Left forelimb (tissue), 1 donor: ENCODE data around the gene CYP46A1.

Experiments used
- DNase-seq: peaks from one replicate; pipeline ENCODE4 v3.0.0-alpha.2; 2018; ENCODE audit warnings: low spot score

Gene CYP46A1

DNA sequence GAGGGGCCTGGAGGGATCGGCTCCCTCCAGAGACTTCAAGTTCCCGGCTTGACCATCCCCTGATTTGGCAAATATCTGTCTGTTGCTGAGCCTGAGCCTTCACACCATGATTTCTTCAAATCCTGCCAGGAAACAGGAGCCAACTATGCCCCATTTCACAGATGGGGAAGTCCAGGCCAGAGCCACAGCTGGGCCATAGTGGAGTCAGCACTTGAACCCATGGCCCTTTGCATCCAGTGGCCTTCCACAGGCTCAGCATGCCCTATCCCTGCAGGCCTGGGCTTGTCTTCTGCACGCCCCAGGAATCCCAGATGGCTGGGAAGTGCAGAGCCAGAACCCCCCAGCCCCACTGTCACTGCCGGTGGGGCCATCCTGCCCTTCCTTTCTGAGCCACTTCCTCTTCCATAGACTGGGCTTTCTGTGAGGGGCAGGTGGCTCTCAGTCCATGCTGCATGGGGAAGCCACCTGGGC, 44.9 kb downstream of the CYP46A1 start:
- peak; percentile 46 for DNase-seq

DNA sequence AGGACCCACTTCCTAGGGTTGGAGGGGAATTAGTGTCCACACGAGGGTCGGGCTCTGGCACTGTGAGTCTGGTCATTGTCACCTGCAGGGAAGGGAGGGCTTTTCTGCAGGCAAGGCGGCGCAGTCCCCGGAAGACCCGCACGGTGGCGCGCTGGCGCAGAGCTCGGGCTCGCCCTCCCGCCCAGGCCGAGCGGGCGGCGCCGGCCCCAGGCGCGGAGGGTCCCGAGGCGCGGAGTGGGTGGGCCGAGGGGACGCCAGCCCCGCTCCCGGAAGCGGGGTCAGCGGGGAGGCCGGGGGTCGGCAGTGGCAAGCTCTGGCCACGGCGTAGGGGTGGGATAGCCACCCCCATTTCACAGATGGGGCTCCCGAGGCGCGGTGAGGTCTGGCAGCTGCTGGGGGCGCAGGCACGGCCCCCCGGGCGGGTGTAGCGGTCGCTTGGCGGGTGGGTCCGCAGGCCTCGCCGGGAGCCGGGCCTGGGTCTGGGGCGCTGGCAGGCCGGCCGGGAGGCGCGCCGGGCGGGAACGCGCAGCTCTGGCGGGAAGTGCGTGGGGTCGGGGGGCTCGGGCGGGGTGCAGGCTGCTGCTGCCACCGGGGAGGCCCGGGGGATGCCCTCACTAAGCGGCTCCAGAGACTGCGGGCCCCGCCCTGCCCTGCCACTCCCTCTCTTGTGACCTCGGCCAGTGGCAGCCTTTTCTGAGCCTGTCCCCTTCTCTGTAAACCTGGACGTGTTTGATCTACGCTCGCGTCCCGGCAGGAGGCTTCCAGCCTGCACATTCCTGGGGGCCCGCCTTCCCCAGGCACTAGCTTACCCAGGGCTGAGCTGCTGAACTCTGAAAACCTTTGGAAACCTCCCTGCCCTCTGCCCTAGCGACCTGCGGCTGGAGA, 46.1 kb downstream of the CYP46A1 start:
- peak; percentile 87 for DNase-seq

DNA sequence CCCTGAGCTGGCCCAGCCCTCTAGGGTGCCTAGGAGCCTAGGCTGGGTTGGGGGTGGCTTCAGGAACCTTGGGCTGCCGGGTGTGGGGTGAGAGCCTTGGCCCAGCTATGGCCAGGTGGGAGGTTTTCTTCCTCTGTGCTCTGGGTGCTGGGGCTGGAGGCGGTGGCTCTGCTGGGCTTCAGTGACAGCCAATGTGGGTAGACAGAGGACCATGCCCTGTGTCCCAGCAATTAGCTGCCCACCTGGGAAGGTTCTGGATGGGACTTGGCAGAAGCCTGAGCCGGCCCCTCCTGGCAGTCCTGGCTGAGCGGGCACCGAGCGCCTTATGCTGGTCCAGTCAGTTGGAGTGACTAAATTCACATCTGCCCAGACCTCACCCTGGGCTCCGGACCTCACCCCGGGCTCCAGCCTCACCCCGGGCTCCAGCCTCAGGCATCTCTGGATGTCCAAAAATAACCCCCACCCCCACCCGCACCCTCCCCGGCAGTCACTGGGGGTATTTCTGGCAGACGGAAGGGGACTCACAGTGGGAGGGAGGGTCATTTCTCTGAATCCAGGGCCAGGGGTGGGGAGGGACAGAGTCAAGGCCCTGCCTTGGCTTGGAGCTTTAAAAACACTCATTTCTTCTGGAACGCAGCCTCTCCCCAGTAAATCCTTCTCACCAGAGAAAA, 46.9 kb downstream of the CYP46A1 start:
- peak; percentile 70 for DNase-seq

DNA sequence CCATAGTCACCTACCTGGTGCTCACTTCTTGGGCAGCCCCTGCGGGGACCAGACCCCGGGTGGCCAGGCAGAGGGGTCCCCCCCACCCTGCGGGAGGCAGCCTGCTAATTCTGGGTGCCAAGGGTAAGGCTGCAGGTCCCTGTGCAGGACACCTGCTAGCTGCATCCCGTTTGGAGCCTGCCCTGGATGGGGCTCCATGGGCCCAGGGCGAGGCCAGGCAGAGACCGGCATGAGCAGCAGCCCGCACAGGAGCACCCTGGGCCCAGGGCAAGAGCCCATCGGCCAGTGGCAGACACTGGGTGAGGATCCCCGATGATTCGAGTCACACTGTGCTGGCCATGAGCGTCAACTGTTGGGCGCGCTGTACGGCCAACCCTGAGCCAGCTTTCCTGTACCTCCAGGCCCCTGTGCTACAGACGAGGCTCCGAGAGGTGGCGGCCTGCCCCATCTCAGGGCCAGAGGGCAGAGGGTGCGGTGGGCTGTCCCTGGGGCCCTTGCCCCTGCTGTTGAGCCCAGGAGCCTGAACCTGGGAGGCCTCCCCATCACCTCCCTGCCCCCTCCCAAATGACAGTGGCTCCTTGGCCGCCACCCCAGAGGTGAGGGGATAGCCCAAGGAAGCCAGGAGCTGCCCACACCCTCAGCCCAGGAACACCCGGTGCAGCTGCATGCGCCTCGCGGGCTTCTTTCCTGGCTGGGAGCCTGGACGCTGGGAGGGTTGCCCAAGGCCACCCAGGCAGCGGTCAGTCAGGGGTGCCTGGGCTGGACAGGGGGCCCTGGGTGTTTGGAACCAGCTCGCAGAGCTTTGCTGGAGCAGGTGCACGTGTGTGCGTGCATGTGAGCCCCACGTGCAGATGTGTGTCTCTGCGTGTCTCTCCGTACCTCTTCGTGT, 47.7 kb downstream of the CYP46A1 start:
- peak; percentile 64 for DNase-seq

DNA sequence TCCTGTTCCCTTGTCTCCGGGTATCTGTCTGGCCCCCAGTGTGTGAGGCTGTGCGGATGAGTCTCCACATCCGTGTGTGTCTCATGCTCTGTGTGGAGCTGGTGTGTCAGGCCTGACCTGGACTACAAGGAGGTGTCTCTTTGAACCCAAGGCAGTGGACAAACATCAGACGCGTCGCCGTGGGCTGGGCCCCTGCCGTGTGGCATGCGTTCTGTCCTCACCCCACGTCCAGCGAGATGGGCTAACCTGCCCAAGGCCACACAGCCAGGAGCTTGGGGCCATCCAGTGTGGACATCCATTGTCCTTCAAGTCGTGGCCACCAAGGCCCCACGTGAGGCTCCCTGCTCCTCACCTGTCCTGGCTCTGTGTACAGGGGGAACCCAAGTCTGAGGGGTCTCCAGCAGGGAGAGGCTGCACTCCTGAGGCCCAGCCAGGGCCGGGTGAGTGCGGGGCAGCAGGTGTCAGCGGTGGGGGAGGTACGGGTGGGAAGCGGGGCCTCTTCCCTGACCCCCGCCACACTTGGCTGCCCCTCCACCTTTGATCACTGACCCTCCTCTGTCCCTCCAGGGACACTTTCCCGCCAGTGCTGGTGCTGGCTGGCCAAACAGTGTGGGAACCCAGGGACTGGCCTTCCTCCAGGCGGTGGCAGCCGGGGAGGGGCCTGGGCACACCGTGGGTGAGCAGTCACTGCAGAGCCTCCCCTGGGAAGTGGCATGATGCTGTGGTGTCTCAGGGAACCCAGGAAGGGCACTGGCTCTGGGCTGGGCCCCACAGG, 48.5 kb downstream of the CYP46A1 start:
- DNase-seq, result peak; percentile 54

DNA sequence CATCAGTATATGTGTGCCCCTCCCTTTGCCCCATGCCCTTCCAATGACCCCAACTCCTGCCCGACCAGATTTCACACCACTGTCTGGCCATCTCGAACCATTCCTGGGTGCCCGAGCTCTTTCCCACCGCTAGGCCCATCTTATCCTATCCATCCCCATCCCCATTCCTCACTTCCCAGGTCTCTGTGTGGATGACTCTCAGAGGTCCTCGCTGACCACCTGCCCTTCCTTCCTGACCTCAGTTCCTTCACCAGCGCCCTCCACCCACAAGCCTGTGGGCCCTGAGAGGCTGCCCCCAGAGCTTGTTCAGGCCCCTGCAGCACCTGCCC, 49.1 kb downstream of the CYP46A1 start:
- DNase-seq, result no peak

DNA sequence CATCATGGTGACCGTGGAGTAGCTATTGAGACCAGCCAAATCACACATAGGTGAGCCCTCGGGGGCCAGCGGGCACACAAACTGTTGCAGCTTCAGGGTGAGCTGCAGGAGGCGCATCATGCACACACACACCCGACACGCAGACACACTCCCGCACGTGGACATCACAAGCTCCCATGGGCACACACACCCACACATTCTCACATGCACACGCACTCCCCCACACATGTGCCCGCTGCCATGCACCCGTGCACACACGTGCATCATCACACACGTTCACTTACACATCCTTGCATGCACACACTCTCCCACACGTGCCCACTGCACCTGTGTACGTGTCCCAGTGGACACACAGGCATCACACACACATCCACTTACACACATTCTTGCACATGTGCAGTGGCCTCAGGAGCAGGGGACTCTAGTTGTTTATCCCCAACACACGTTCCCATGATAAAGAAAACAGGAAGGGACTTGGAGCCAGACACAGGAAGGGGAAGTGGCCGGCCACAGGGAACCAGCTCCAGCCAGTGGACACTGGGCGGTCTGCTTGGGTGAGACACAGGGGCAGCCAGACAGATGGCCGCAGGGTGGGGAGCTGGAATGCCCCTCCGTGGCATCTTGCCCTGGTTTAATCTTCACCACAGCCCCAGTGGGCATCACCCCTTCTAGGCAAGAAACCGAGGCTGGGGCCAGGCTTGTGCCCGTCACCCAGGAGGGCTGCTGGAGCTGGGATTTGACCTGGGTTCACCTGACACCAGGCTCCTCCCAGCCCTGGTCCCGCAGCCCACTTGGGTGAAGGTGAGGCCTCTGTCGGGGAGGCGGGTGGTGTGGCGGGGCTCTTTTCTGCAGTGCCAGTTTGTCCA, 49.7 kb downstream of the CYP46A1 start:
- peak; percentile 64 for DNase-seq

DNA sequence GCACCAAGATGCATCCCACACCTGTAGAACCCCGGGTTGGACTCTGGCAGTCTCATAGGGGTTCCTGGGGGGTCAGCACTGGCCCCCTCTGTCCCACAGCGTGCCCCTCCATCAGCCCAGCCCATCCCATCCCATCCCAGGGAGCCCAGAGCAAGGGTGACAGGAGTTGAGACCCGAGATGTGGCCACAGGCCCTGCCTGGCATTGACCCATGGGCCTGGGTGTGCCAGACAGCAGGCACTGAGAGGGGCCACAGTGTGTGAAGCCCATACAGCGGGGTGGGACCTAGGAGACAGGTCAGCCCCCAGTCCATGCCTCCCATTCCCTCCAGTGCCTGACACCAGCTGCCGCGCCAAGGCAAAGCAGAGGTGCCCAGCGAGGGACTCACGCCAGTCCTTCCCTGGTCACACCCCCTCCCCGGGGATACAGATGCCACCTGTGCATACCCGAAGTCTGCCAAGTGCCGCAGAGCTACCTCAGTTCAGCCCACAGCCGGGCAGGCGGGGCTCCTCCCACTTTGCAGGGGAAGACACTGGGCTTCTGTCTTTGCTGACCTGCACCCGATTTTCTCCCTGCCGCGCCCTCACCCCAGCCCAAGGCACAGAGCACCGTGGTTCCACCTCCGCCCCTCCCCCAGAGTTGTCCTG, 50.4 kb downstream of the CYP46A1 start:
- peak; percentile 61 for DNase-seq

DNA sequence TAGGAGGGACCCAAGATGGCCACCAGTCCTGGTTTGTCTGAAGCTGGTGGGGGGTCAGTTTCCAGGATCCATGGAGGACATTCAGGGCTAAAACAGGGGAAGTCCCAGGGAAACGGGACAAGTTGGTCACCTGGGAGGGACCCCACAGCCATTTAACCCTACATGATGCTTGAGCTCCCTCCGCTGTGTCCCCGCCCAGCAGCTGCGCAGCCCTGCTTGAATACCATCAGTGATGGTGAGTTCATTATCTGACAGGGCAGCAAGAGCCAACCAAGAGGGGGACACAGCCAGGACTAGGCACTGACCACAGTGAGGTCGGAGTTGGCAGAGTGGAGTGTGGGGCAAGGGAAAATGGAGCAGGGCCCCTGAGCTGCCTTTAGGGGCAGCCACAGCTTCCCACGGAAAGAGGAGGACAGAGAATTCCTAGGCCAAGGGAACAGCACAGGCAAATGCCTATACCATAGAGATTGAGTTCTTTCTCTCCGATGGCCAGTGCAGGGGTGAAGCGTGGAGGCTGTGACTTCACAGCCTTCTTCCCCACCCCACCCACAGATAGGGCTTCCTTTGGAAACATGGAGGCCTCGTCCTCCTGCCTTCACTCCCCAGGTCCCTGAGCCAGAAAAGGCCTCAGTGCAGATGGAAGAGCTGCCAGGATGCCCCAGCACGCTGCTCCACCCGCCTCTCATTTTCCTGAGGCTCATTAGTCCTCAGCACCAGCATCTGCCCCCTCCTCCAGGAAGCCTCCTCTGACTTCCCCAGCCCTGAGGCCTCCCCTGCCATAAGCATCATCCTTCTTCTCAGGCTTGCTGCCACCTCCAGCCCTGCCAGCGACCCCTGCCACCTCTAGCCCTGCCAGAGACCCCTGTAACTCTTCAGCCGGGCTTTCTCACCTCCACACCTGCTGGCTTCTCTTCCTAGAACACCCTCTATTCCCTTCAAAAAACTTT, 51.4 kb downstream of the CYP46A1 start:
- DNase-seq, result no peak

DNA sequence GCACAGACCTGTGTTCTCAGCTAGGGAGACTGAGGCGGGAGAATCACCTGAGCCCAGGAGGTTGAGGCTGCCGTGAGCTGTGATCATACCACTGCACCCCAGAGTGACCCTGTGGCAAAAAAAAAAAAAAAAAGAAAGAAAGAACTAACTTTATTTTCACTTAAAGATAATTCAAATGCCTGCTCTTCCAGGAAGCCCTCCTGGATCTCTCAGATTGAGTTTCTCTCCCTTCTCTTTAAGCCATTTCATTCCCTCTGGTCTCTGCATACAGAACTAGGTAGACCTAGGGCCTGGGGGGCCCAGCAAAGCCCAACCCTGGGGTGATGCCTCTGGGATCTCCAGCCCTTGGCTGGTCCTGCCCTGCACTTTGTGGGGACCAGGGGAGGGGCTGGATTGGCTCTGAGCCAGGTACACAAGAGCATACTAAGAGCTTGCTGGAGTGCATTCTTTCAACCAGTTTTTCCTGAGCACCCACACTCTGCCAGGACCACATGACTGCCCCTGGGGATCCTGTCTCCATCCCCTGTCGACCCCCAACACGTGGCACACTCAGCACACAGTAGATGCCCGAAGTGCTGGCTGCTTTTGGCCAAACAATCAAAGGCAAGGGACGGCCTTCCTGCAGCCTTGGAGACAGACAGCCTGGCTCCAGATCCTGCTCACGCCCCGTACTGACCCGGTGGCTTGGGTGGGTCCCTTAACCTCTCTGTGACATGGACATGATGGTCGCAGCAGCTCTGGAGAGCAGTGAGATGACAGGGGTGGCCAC, 52.7 kb downstream of the CYP46A1 start:
- no peak for DNase-seq

DNA sequence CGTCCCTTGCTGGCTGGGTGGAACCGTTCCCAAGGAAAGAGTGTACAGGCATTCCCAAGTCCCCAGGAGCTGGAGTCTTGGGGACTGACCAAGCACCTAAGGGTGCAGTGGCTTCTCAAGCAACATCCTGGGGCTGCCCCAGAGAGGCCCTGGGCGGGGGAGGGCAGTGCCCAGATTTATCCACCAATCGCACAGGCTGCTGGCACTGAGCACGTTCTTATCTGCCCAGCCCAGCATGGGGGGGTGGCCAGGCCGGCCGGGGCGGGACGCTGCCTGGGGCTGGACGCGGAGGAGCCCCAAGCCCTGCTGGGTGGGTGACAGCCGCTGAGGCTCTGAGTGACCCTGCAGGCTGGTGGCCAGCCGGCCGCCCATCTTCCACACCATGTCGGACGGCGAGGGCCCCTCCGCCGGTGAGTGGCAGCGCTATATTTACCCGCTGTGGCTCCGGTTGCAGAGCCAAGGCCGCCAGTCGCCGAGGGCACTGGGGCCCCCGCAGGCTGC, 53.4 kb downstream of the CYP46A1 start:
- DNase-seq, result no peak

DNA sequence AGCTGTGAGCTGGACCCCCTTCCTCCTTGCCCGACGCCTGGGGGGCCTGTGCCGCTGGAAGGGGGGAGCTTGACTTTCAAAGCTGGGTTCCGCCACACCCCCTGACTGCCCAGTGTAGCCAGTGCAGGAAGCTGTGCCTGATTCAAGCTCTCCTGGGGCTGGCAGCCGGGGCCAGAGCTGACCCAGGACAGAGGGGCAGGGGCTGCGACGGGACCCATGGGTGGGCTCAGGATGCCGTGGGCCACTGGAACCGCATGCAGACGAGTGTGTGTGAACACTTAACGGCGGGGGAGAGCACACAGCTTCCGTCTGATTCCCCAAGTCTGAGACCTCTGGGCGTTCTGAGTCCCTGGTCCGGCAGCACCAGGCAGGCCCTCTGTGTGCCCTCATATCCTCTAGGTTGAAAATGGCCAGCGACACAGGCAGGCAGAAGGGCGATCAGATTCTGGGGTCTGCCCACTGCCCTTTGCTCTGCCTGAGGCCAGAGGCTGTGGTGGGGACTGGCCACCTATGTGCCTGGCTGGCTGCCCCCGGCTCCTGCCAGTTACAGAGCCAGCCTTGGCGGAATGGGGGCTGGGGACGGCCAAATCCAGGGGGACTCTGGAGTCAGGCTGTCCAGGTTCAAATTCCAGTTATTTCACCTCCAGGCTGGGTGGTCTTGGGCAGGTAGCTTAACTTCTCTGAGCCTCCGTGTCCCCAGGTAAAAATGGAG, 54.0 kb downstream of the CYP46A1 start:
- DNase-seq, result no peak

DNA sequence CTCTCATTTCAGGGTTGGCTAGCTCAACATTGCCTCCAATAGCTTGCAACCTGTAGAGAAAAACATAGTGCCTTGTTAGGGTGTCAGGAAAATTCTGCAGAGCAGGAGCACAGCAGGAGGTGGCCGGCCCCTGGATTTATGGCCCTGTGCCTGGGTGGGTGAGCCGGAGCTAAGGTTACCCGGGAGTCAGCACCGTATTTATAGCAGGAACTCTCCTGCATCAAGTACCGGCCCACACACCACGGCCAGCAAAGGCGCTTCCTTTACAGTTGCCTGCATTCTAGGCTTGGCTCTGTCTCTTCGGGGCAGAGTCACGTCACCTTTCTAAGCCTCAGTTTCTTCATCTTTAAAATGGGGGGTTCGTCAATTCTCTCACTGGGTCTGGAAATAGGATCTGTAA, 56.3 kb downstream of the CYP46A1 start:
- DNase-seq, result no peak

DNA sequence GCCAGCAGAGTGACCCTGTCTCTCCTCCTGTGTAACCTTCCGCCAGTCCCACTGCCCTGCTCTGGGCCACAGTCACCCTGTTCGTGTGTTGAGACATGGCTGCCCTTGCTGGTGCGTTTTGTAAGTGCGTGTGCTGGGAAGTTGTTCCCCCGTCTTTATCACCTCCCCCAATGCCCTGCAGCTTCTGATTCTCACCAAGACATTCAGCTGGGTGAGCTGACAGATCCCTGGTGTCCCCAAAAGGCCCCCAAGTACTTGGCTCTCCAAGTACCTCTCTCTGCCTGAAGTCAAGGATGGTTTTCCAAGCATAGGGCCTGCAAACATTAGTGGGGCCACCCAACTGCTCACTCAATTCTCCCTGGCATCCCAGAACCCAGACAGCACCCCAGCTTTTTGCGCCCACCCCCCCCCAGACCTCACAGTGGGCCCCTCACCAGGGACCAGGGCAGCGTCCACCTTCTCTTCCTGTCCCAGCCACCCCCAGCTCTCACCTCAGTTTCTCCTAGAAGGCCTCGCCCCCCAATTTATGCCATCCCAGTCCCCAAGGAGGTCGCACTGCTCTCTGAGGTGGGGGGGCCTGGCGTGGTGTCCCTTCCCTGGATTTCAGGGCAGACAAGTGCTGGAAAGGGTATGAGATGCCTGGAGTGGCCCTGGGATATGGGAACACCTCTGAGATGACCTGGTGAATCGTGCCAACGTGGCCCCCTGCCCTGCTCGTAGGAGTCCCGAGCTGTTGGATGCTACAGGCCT, 57.3 kb downstream of the CYP46A1 start:
- DNase-seq, result no peak

DNA sequence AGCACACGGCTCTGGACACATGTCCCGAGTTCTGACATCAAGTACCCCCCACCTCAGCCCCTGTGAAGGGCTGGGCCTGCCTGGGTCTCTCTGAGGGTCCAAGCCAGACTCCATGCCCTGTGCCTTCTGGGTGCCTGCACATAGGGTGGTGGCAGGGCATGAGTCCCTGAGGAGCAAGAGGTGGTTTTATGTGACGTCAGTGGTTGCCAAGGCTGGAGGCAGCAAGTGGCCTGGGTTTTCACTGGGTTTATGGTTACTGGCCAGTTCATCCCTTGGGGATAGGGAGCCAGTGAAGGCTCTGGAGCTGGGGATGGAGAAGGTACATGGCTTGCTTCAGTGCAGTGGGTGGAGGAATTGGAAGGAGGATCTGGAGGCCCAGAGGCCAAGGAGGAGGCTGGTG, 58.0 kb downstream of the CYP46A1 start:
- DNase-seq, result no peak
